ENCODE measurements around the gene PDE1A. TPM values are rescaled to one million over a fixed set of nuclear protein-coding genes. Genes with fewer than 3 reads are reported as not detected.

The PDE1A gene
- total and polyA plus RNA-seq, 2 donors (not counting 1 experiment from before 2014, with no cell fraction given): 0.07 TPM; not detected in 1

DNA sequence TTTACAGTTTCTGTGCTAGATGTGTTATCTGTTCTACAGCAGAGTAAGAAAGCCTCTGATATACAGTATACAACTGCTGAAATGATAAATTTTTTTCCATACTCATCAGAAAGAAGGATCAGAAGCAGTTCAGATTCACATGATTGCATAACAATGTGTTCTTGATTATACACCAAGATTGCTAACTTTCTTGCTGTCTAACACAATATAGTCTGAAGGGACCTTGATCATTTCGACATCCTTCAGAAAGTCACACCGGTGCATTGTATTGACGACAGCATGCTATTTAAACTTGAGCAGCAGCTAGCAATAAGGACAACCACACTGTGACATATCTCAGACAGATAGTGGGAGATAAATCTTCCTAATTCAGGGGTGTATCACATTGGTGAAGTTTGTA lies 127.2 kb downstream of the PDE1A start:
- no peak overlapping the region for H3K4me3 Mint-ChIP-seq
- POLR2A ChIA-PET: no interaction called here

GRCh38 chr2:182298456-182298855 lies 128.4 kb downstream of the PDE1A start:
- POLR2A ChIA-PET: no interaction called here
- TF ChIP-seq CTCF (IDR thresholded peaks at IDR 0.05) (no peak), EZH2 (IDR thresholded peaks at IDR 0.05; ENCODE audit: borderline replicate concordance, insufficient read depth, low read depth, low read length, poor library complexity, severe bottlenecking) (no peak)
- CTCF ChIA-PET: no interaction called here
- Mint-ChIP-seq H3K27ac (no peak overlapping the region), H3K9me3 (ENCODE audit: insufficient read depth) (no peaks in the 10 kb centered on the region), H3K4me1 (no peaks in the 10 kb centered on the region), H3K4me3 (no peak overlapping the region), H3K27me3 (no peaks in the 10 kb centered on the region)
- intact Hi-C loops (cut with micrococcal nuclease): no loop called here
- no peak overlapping the region for H2AFZ ChIP-seq (ENCODE audit: insufficient read depth, low read depth, low read length, poor library complexity, severe bottlenecking)
- peaks cover 0 to 1% (median 0%) of the 10 kb centered on the region in 3 donors for H3K9me3 ChIP-seq (ENCODE audit: control extremely low read depth in 1 of 3, control insufficient read depth in 2 of 3, insufficient read depth in 1 of 3, low read length in 2 of 3)
- H3K9ac ChIP-seq (ENCODE audit: low read length): no peak overlapping the region
- H4K20me1 ChIP-seq (ENCODE audit: control insufficient read depth, insufficient read depth, low read length, poor library complexity, severe bottlenecking): no peaks in the 10 kb centered on the region
- no peaks in the 10 kb centered on the region for H3K4me1 ChIP-seq (ENCODE audit: control insufficient read depth in 2 of 2, insufficient read depth in 2 of 2, low read length in 2 of 2)
- no peaks in the 10 kb centered on the region for H3K79me2 ChIP-seq (ENCODE audit: control insufficient read depth, insufficient read depth, low read length)
- no peak overlapping the region for H3K4me3 ChIP-seq (ENCODE audit: control extremely low read depth in 1 of 5, extremely low read depth in 1 of 5, insufficient read depth in 1 of 5, low read depth in 2 of 5, low read length in 4 of 5)
- H3K27me3 ChIP-seq (replicated peaks in 1 of 4; ENCODE audit: control extremely low read depth in 1 of 4, control insufficient read depth in 3 of 4, insufficient read depth in 4 of 4, low read length in 3 of 4): no peaks in the 10 kb centered on the region
- no peak overlapping the region for H3K27ac ChIP-seq (ENCODE audit: low read length in 2 of 2)
- DNase-seq: no peak
- WGBS (ENCODE audit: insufficient coverage): no CpG with 5 or more reads among the region's 4 CpGs
- ATAC-seq (ENCODE audit: low read depth): no peak
- H3K36me3 ChIP-seq (replicated peaks in 1 of 2; ENCODE audit: control extremely low read depth in 1 of 2, control insufficient read depth in 1 of 2, extremely low read depth in 1 of 2, insufficient read depth in 2 of 2, low read length in 1 of 2): no peaks in the 10 kb centered on the region
- H3K4me2 ChIP-seq (replicated peaks; ENCODE audit: low read depth, low read length, poor library complexity, severe bottlenecking): no peak overlapping the region

More for the DNA sequence above, 127.2 kb downstream of the PDE1A start:
- Mint-ChIP-seq H3K4me1 (no peaks in the 10 kb centered on the region), H3K27me3 (no peaks in the 10 kb centered on the region), H3K9me3 (ENCODE audit: insufficient read depth) (no peaks in the 10 kb centered on the region), H3K27ac (no peak overlapping the region)
- DNase-seq: no peak
- TF ChIP-seq CTCF (IDR thresholded peaks at IDR 0.05) (no peak), EZH2 (IDR thresholded peaks at IDR 0.05; ENCODE audit: borderline replicate concordance, insufficient read depth, low read depth, low read length, poor library complexity, severe bottlenecking) (no peak)
- no peaks in the 10 kb centered on the region for H3K79me2 ChIP-seq (ENCODE audit: control insufficient read depth, insufficient read depth, low read length)
- intact Hi-C loops (cut with micrococcal nuclease): no loop called here
- ATAC-seq (ENCODE audit: low read depth): no peak
- CTCF ChIA-PET: no interaction called here
- no peak overlapping the region for H3K27ac ChIP-seq (ENCODE audit: low read length in 2 of 2)
- H3K9me3 ChIP-seq (ENCODE audit: control extremely low read depth in 1 of 3, control insufficient read depth in 2 of 3, insufficient read depth in 1 of 3, low read length in 2 of 3): peaks cover 0 to 1% (median 0%) of the 10 kb centered on the region in 3 donors
- no CpG with 5 or more reads among the region's 3 CpGs for WGBS (ENCODE audit: insufficient coverage)
- H3K9ac ChIP-seq (ENCODE audit: low read length): no peak overlapping the region
- no peak overlapping the region for H3K4me3 ChIP-seq (ENCODE audit: control extremely low read depth in 1 of 5, extremely low read depth in 1 of 5, insufficient read depth in 1 of 5, low read depth in 2 of 5, low read length in 4 of 5)
- H2AFZ ChIP-seq (ENCODE audit: insufficient read depth, low read depth, low read length, poor library complexity, severe bottlenecking): no peak overlapping the region
- no peaks in the 10 kb centered on the region for H3K4me1 ChIP-seq (ENCODE audit: control insufficient read depth in 2 of 2, insufficient read depth in 2 of 2, low read length in 2 of 2)
- no peaks in the 10 kb centered on the region for H3K27me3 ChIP-seq (replicated peaks in 1 of 4; ENCODE audit: control extremely low read depth in 1 of 4, control insufficient read depth in 3 of 4, insufficient read depth in 4 of 4, low read length in 3 of 4)
- H3K36me3 ChIP-seq (replicated peaks in 1 of 2; ENCODE audit: control extremely low read depth in 1 of 2, control insufficient read depth in 1 of 2, extremely low read depth in 1 of 2, insufficient read depth in 2 of 2, low read length in 1 of 2): no peaks in the 10 kb centered on the region
- no peaks in the 10 kb centered on the region for H4K20me1 ChIP-seq (ENCODE audit: control insufficient read depth, insufficient read depth, low read length, poor library complexity, severe bottlenecking)
- no peak overlapping the region for H3K4me2 ChIP-seq (replicated peaks; ENCODE audit: low read depth, low read length, poor library complexity, severe bottlenecking)

Measured in B cell (primary cell).